Dedifferentiated amniotic fluid mesenchymal stem cell (primary cell): Measurements from ENCODE around the gene EDA.

Experiments
- DNase-seq: peaks from one replicate; pipeline ENCODE4 v3.0.0-alpha.2; 2016; ENCODE audit errors: extremely low spot score

The EDA gene

DNA sequence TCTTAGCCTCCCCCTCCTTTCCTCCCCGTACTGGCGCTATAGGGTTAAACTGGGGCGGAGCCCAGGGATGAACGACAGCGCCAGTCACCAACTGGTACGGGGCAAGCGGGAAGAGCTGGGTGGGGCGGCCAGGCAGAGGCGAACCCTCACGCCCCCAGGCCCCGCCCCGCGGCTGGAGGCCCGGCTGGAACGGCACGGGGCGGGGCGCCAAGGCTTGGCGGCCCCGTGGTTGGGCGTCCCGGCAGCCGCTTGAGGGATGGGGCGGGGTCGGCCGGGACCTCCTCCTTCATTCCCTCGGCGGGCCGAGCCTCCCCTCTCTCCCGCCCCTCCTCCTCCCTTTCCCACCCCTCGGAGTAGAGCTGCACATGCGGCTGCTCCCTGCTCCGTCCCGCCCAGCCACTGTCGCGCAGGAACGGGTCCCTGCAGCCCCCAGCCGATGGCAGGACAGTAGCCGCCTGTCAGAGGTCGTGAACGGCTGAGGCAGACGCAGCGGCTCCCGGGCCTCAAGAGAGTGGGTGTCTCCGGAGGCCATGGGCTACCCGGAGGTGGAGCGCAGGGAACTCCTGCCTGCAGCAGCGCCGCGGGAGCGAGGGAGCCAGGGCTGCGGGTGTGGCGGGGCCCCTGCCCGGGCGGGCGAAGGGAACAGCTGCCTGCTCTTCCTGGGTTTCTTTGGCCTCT is at the start of gene EDA:
EDA (plus strand) TSS at position 335 of the 678 bp plus-strand sequence.
- no peak for DNase-seq

GRCh38 chrX:69568828-69569227 is 47.1 kb upstream of the EDA start:
- no peak for DNase-seq

GRCh38 chrX:69597399-69597798 is 18.5 kb upstream of the EDA start:
- DNase-seq, result no peak

GRCh38 chrX:69600182-69600581 is 15.7 kb upstream of the EDA start:
- DNase-seq, result no peak

GRCh38 chrX:69603566-69604194 is 12.2 kb upstream of the EDA start:
- DNase-seq, result no peak

DNA sequence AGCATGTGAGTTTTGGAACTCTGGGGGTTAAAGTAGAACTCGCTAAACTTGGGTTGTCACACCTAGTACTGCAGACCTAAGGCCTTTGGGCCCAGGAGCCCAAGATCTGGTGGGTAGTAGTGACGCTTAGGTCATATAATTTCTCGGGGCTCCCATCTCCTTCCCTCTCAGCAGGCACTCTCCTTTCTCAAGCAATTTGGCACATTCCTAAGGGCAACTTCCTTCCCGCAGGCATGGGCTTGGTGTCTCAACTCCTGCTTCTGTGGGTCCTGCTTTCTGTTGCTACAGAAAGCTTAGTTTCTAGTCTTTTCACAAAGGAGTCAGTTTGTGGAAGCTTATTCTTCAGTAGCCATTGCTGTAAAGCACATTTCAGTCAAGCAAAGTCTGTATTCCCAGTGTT is 10.4 kb upstream of the EDA start:
- no peak for DNase-seq

GRCh38 chrX:69607616-69608015 is 8.3 kb upstream of the EDA start:
- no peak for DNase-seq

- DNase-seq, result no peak
These were observed 2.0 kb upstream of the EDA start for GRCh38 chrX:69613946-69614345.

- DNase-seq, result no peak
These were observed 1.0 kb upstream of the EDA start for GRCh38 chrX:69614886-69615285.

DNA sequence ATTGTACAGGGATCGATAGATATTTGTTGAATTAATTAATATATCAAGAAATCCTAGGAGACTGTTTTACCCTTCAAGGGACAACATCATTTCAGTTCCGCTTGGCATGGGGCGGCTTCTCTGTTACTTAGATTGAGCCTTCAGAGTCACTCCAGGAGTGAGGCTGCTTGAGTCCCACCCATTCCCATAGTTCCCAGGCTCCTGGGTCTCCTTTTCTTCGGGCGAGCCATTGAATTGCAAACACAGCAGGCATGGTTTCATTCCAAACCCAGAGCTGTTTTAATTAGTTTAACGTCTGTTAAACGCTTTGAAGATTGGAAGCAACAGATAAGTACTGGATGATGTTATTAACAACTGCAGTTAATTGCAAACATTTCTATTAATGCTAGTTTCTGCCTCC is 571 bp upstream of the EDA start:
- DNase-seq, result no peak

DNA sequence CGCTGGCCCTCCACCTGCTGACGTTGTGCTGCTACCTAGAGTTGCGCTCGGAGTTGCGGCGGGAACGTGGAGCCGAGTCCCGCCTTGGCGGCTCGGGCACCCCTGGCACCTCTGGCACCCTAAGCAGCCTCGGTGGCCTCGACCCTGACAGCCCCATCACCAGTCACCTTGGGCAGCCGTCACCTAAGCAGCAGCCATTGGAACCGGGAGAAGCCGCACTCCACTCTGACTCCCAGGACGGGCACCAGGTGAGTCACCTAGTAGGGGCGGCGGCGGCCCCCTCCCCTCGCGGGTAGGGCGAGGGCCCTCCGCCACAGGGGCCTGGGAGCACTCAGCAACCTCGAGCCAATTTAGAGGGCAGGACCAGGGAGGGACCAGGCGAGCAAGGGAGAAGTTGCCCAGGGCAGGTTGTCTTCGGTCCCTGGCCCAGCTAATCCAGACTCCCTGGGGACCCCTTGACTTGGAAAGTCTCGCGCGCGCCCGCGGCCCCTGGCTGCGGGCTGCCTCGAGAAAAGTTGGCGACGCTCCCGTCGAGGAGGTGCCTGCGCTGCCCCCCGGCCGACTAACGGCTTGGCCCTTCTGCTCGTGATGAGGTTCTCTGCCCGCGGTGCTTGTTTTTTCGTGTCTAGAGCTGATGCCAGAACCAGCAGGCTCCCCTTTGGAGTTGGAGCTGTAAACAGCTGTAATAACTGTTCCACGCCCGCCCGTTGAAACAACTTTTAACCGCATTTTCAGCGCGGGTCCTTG is 717 bp downstream of the EDA start:
- no peak for DNase-seq

DNA sequence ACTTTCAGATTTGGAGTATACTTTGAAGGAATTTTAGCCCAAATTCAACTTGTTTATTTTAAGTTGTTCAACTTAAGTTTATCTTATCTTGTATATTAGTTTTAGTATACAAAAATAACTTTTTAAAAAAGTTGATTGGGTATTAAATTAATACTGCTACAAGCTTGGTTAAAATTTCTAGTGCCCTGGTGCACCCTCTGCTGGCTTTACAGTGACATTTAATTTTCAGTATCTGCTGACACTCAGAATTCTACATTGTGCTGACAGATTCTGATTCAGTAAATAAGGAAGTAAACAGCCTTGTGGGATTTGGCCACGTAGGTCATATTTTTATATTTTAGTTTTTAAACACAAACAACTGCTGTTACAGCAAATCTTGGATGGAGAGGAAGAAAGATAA is 2.9 kb downstream of the EDA start:
- DNase-seq, result no peak

GRCh38 chrX:69626129-69626528 is 10.2 kb downstream of the EDA start:
- no peak for DNase-seq

- no peak for DNase-seq
These were observed 11.8 kb downstream of the EDA start for GRCh38 chrX:69627744-69628143.

DNA sequence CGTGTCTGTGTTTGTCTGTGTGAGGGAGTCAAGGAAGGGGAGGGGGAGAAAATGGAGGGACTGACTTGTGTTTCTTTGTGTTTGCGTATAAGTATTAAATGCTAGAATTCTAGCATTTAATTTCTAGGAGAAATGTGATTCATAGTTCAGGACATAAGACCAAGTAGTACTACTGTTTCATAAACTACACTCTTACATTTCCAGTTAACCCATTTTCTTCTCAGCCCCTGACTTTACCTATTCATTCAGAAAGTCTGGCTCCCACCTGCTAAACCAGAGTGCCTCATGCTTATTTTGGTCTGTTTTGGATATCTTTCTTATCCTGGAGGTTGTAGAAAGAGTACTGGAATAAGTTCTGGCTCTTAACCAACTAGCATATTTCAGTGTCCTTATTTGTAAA is 14.2 kb downstream of the EDA start:
- DNase-seq, result no peak

- no peak for DNase-seq
These were observed 48.8 kb downstream of the EDA start for GRCh38 chrX:69664693-69665092.

GRCh38 chrX:69670001-69670555 is 54.2 kb downstream of the EDA start:
- no peak for DNase-seq

- no peak for DNase-seq
These were observed 59.0 kb downstream of the EDA start for GRCh38 chrX:69674891-69675290.

GRCh38 chrX:69705818-69706217 is 89.9 kb downstream of the EDA start:
- DNase-seq, result no peak

DNA sequence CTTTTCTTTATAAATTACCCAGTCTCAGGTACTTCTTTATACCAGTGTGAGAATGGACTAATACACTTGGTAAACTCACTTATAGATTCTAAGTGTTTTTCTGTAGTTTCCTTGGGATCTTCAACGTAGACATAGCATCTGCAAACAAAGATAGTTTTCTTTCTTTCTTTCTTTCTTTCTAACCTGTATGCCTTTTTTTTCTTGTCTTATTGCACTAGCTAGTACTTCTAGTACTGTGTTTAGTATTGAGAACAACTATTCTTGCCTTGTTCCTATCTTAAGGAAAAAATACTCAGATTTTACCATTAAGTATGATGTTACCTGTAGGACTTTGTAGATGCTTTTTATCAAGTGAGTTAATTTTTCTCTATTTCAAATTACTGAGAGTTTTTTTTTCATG is 102.2 kb downstream of the EDA start:
- no peak for DNase-seq

GRCh38 chrX:69724307-69724706 is 108.4 kb downstream of the EDA start:
- DNase-seq, result no peak

- no peak for DNase-seq
These were observed 124.4 kb downstream of the EDA start for GRCh38 chrX:69740317-69740716.

GRCh38 chrX:69741721-69742120 is 125.8 kb downstream of the EDA start:
- DNase-seq, result no peak
